HG02678 (cell line): ENCODE measurements around the gene F8.

Source experiments
- ATAC-seq: cut with Tn5 transposase; IDR thresholded peaks from one replicate; pipeline ENCODE4 v1.9.1; 2021; ENCODE audit warnings: mild to moderate bottlenecking, moderate library complexity; ENCODE audit not compliant: unreplicated experiment

F8 gene

GRCh38 chrX:154793084-154793795 is 229.3 kb downstream of the F8 start:
- no peak for ATAC-seq

GRCh38 chrX:154791939-154792338 is 230.6 kb downstream of the F8 start:
- ATAC-seq, result no peak

GRCh38 chrX:154791467-154791866 is 231.1 kb downstream of the F8 start:
- ATAC-seq, result no peak
